SU-DHL-6 (cell line): ENCODE results near the gene TMED1.
"Not testable (repeated sequence)": the region's sequence is repeated elsewhere in the genome, so short reads cannot be mapped to it uniquely, and the experiment has no call there.

Experiments
- H2AFZ ChIP-seq: fragments of 200-600 bp; sonication (generic); 2 replicates; pipeline ENCODE4 v1.6.1; 2014; ENCODE audit warnings: low read depth, mild to moderate bottlenecking, moderate library complexity, mixed read lengths, antibody characterized with exemption, low read length; ENCODE audit not compliant: severe bottlenecking
- H3F3A ChIP-seq: fragments of 200-600 bp; shearing (Covaris generic); 2 replicates; pipeline ENCODE4 v1.6.0; 2016; ENCODE audit warnings: antibody characterized with exemption, mild to moderate bottlenecking; ENCODE audit not compliant: insufficient read depth
- H3K27ac ChIP-seq: fragments of 200-600 bp; sonication (generic); 2 replicates; pipeline ENCODE4 v1.5.1; 2016; ENCODE audit warnings: low read depth, mild to moderate bottlenecking, low read length, moderate library complexity, mixed read lengths
- H3K27me3 ChIP-seq: fragments of 200-600 bp; sonication (generic), shearing (Covaris generic); 2 replicates; pipeline ENCODE4 v1.6.0; 2014; ENCODE audit warnings: mild to moderate bottlenecking, low read length
- H3K36me3 ChIP-seq: fragments of 200-600 bp; sonication (generic); 2 replicates; pipeline ENCODE4 v1.6.1; 2014; ENCODE audit warnings: mild to moderate bottlenecking, low read length, mixed read lengths
- H3K4me2 ChIP-seq: fragments of 300-600, 200-600 bp; shearing (Covaris generic), sonication (generic); 2 replicates; pipeline ENCODE4 v1.6.0; 2014; ENCODE audit warnings: low read length, low read depth, mild to moderate bottlenecking; ENCODE audit not compliant: poor library complexity, severe bottlenecking
- H3K4me3 ChIP-seq: fragments of 200-600 bp; sonication (generic); 2 replicates; pipeline ENCODE4 v1.5.1; 2014; ENCODE audit warnings: antibody characterized with exemption, low read length, mild to moderate bottlenecking, mixed read lengths; ENCODE audit not compliant: insufficient read depth, poor library complexity, severe bottlenecking
- H3K79me2 ChIP-seq: fragments of 200-600 bp; sonication (generic); 2 replicates; pipeline ENCODE4 v1.6.1; 2014; ENCODE audit warnings: mild to moderate bottlenecking, low read length, moderate library complexity; ENCODE audit not compliant: insufficient read depth
- H3K9ac ChIP-seq: fragments of 200-600 bp; sonication (generic); 2 replicates; pipeline ENCODE4 v1.7.0; 2014; ENCODE audit warnings: mild to moderate bottlenecking, low read length
- H3K9me2 ChIP-seq: fragments of 200-600 bp; sonication (generic); replicated peaks from 2 replicates; pipeline ENCODE4 v1.6.1; 2014; ENCODE audit warnings: low read length; ENCODE audit not compliant: insufficient read depth
- H3K9me3 ChIP-seq: fragments of 200-600 bp; sonication (generic); 2 replicates; pipeline ENCODE4 v1.6.1; 2014; ENCODE audit warnings: low read length, mixed read lengths; ENCODE audit not compliant: insufficient read depth
- H4K20me1 ChIP-seq: fragments of 200-600 bp; sonication (generic); 2 replicates; pipeline ENCODE4 v1.6.1; 2014; ENCODE audit warnings: low read depth, mild to moderate bottlenecking, antibody characterized with exemption, low read length, moderate library complexity, mixed read lengths
- CTCF ChIP-seq: fragments of 200-600 bp; sonication (generic); IDR thresholded peaks from one replicate; pipeline ENCODE4 v1.5.1; 2017; ENCODE audit warnings: antibody characterized with exemption, mild to moderate bottlenecking, low read length, moderate library complexity; ENCODE audit not compliant: insufficient read depth, poor library complexity, severe bottlenecking
- EZH2phosphoT487 ChIP-seq: fragments of 200-600 bp; sonication (generic), shearing (Covaris generic); conservative IDR thresholded peaks from 2 replicates; pipeline ENCODE4 v1.6.1; 2018; ENCODE audit warnings: mild to moderate bottlenecking, antibody characterized with exemption, low read length, moderate library complexity, mixed read lengths

TMED1 gene

DNA sequence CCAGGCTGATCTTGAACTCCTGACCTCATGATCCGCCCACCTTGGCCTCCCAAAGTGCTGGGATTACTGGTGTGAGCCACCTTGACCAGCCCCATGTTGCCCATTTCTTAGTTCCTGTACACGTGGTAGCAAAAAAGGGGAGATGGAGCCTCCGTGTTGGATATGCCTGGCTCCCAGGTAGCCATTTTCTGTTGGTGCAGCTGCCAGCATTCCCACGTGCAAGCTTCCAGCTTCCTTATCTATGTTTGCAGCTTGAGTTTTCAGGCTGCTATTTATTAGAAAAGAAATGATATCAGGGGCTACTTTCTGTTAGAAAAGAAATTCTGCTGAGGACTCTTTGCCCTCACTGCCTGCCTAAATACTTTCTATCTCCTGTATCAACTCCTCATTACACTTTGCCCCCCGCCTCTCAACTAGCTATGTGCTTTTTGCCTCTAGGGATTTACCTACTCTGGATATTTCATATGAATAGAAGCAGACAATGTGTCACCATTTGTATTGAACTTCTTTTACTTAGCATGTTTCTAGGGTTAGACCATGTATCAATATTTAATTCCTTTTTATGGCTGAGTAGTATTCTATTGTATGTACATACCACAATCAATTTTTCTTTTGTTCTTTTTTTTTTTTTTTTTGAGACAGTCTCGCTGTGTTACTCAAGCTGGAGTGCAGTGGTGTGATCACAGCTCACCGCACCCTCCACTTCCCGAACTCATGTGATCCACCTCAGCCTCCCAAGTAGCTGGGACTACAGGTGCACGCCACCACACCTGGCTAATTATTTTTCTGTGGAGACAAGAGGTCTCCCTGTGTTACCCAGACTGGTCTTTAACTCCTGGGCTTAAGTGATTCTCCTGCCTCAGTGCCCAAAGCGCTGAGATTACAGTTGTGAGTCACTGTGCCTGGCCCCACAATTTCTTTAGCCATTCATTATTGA, 3.4 kb upstream of the TMED1 start:
- TF ChIP-seq EZH2phosphoT487 (no peak), CTCF (no peak)
- H3K4me2 ChIP-seq = no peak overlapping the region
- H3K9ac ChIP-seq = no peak overlapping the region
- no peaks in the 10 kb centered on the region; the same call in 1 of the 2 replicates for H3K27me3 ChIP-seq
- H3K36me3 ChIP-seq = no peaks in the 10 kb centered on the region
- no peak overlapping the region for H2AFZ ChIP-seq
- H3K4me3 ChIP-seq = no peak overlapping the region
- H3K27ac ChIP-seq = no peak overlapping the region
- H3K9me3 ChIP-seq = no peaks in the 10 kb centered on the region
- peaks cover 3% of the 10 kb centered on the region; the same call in 1 of the 2 replicates for H3F3A ChIP-seq
- H3K9me2 ChIP-seq = no peaks in the 10 kb centered on the region
- H3K79me2 ChIP-seq = no peaks in the 10 kb centered on the region
- H4K20me1 ChIP-seq = no peaks in the 10 kb centered on the region

- H3K27ac ChIP-seq = no peak overlapping the region
- H3K9me2 ChIP-seq = no peaks in the 10 kb centered on the region
Measured at GRCh38 chr19:10838377-10838776, 2.4 kb upstream of the TMED1 start.

GRCh38 chr19:10837649-10838048, 1.6 kb upstream of the TMED1 start:
- not testable (repeated sequence) for H3K4me2 ChIP-seq, H3K27me3 ChIP-seq, H3K27ac ChIP-seq, H3K36me3 ChIP-seq, H3K9ac ChIP-seq, H4K20me1 ChIP-seq, H3K4me3 ChIP-seq, H3K79me2 ChIP-seq, H3K9me3 ChIP-seq, H3K9me2 ChIP-seq, H2AFZ ChIP-seq
- peaks cover 12% of the 10 kb centered on the region for H3F3A ChIP-seq

More at GRCh38 chr19:10838377-10838776, 2.4 kb upstream of the TMED1 start:
- Histone ChIP-seq H3K9me3 (no peaks in the 10 kb centered on the region), H2AFZ (no peak overlapping the region), H3K4me2 (no peak overlapping the region), H4K20me1 (no peaks in the 10 kb centered on the region), H3K9ac (no peak overlapping the region), H3K4me3 (no peak overlapping the region), H3K36me3 (no peaks in the 10 kb centered on the region), H3F3A (peaks cover 11% of the 10 kb centered on the region), H3K27me3 (no peaks in the 10 kb centered on the region; the same call in 1 of the 2 replicates), H3K79me2 (no peaks in the 10 kb centered on the region)
- TF ChIP-seq CTCF (no peak), EZH2phosphoT487 (no peak)
